ENCODE data around the gene RDH16.

GRCh38 chr12:56908136-56908535 lies 49.3 kb downstream of the RDH16 start:
- no peak for TF ChIP-seq CTCF (IDR thresholded peaks at IDR 0.05; ENCODE audit: low read length)
- TF ChIP-seq EZH2 (IDR thresholded peaks at IDR 0.05; ENCODE audit: borderline replicate concordance, low read length): no peak

Measured in OCI-LY1 (cell line).